H9 (cell line): Measurements from ENCODE around the gene FYN. TPM values are rescaled to one million over a fixed set of nuclear protein-coding genes. Genes with fewer than 3 reads are reported as not detected.

Experiments
- DNase-seq: peaks from one replicate; pipeline ENCODE4 v3.0.0-alpha.2; 2017
- H2AFZ ChIP-seq: one replicate; pipeline ENCODE4 v1.6.1; 2013; ENCODE audit warnings: mild to moderate bottlenecking, low read length, control low read depth, moderate library complexity
- H2AK5ac ChIP-seq: 2 replicates; pipeline ENCODE4 v1.6.1; 2013; ENCODE audit warnings: low read length, control low read depth, mixed read lengths; ENCODE audit not compliant: insufficient read length
- H2BK120ac ChIP-seq: one replicate; pipeline ENCODE4 v1.6.1; 2013; ENCODE audit warnings: low read depth, mild to moderate bottlenecking, low read length, control low read depth, inconsistent platforms; ENCODE audit not compliant: poor library complexity, severe bottlenecking
- H2BK12ac ChIP-seq: 2 replicates; pipeline ENCODE4 v1.6.1; 2013; ENCODE audit warnings: low read length, control low read depth, mixed read lengths, low read depth; ENCODE audit not compliant: insufficient read length
- H2BK15ac ChIP-seq: 2 replicates; pipeline ENCODE4 v1.6.1; 2013; ENCODE audit warnings: low read depth, low read length, control low read depth
- H2BK20ac ChIP-seq: one replicate; pipeline ENCODE4 v1.6.1; 2013; ENCODE audit warnings: low read depth, mild to moderate bottlenecking, low read length, control low read depth, inconsistent platforms; ENCODE audit not compliant: poor library complexity, severe bottlenecking
- H2BK5ac ChIP-seq: 2 replicates; pipeline ENCODE4 v1.6.1; 2013; ENCODE audit warnings: low read length, control low read depth, mixed read lengths; ENCODE audit not compliant: insufficient read length
- H3K14ac ChIP-seq: 2 replicates; pipeline ENCODE4 v1.6.1; 2013; ENCODE audit warnings: low read length, control low read depth; ENCODE audit not compliant: insufficient read depth
- H3K18ac ChIP-seq: 2 replicates; pipeline ENCODE4 v1.6.1; 2013; ENCODE audit warnings: low read depth, mild to moderate bottlenecking, mixed read lengths, low read length, control low read depth; ENCODE audit not compliant: insufficient read length
- H3K23ac ChIP-seq: 2 replicates; pipeline ENCODE4 v1.6.1; 2013; ENCODE audit warnings: low read length, control low read depth, mixed read lengths, low read depth; ENCODE audit not compliant: insufficient read length
- H3K23me2 ChIP-seq: 2 replicates; pipeline ENCODE4 v1.6.1; 2013; ENCODE audit warnings: low read depth, mild to moderate bottlenecking, mixed read lengths, low read length, control low read depth; ENCODE audit not compliant: insufficient read length, poor library complexity, severe bottlenecking
- H3K27ac ChIP-seq: 2 replicates; pipeline ENCODE4 v1.5.1; 2013; ENCODE audit warnings: low read length, control low read depth, mixed read lengths, low read depth; ENCODE audit not compliant: insufficient read length
- H3K27me3 ChIP-seq: 2 replicates; pipeline ENCODE4 v1.6.1; 2013; ENCODE audit warnings: low read length, control low read depth, inconsistent platforms; ENCODE audit not compliant: insufficient read depth
- H3K4ac ChIP-seq: 2 replicates; pipeline ENCODE4 v1.6.1; 2013; ENCODE audit warnings: low read depth, mild to moderate bottlenecking, control low read depth, inconsistent platforms, low read length, moderate library complexity
- H3K4me1 ChIP-seq: 2 replicates; pipeline ENCODE4 v1.6.1; 2013; ENCODE audit warnings: low read length, control low read depth, inconsistent platforms; ENCODE audit not compliant: insufficient read depth
- H3K4me2 ChIP-seq: 2 replicates; pipeline ENCODE4 v1.6.1; 2013; ENCODE audit warnings: low read length, control low read depth, mixed read lengths; ENCODE audit not compliant: insufficient read length, insufficient read depth
- H3K56ac ChIP-seq: 2 replicates; pipeline ENCODE4 v1.6.1; 2013; ENCODE audit warnings: low read depth, mild to moderate bottlenecking, mixed read lengths, low read length, control low read depth; ENCODE audit not compliant: insufficient read length
- H3K79me1 ChIP-seq: 2 replicates; pipeline ENCODE4 v1.6.1; 2013; ENCODE audit warnings: low read depth, mild to moderate bottlenecking, moderate library complexity, low read length, control low read depth, inconsistent platforms; ENCODE audit not compliant: insufficient read depth, poor library complexity, severe bottlenecking
- H3K79me2 ChIP-seq: 2 replicates; pipeline ENCODE4 v1.6.1; 2013; ENCODE audit warnings: low read length, control low read depth, inconsistent platforms; ENCODE audit not compliant: insufficient read depth
- H3K9ac ChIP-seq: 2 replicates; pipeline ENCODE4 v1.6.1; 2013; ENCODE audit warnings: low read length, control low read depth, mixed read lengths; ENCODE audit not compliant: insufficient read length; ENCODE audit errors: extremely low read depth
- H3K9me3 ChIP-seq: one replicate; pipeline ENCODE4 v1.6.1; 2013; ENCODE audit warnings: low read depth, low read length, inconsistent platforms; ENCODE audit not compliant: control insufficient read depth
- H3T11ph ChIP-seq: one replicate; pipeline ENCODE4 v1.6.1; 2013; ENCODE audit warnings: mild to moderate bottlenecking, low read length, control low read depth, inconsistent platforms
- H4K20me1 ChIP-seq: one replicate; pipeline ENCODE4 v1.6.1; 2013; ENCODE audit not compliant: control insufficient read depth, insufficient read length, insufficient read depth
- H4K5ac ChIP-seq: 2 replicates; pipeline ENCODE4 v1.6.1; 2013; ENCODE audit warnings: low read depth, mild to moderate bottlenecking, mixed read lengths, low read length, control low read depth; ENCODE audit not compliant: insufficient read length
- H4K8ac ChIP-seq: replicated peaks from 2 replicates; pipeline ENCODE4 v1.6.1; 2013; ENCODE audit warnings: low read length, control low read depth, mixed read lengths, low read depth; ENCODE audit not compliant: insufficient read length
- H4K91ac ChIP-seq: 2 replicates; pipeline ENCODE4 v1.6.1; 2013; ENCODE audit warnings: low read depth, mild to moderate bottlenecking, moderate library complexity, mixed read lengths, low read length, control low read depth; ENCODE audit not compliant: insufficient read length
- H3K27ac Mint-ChIP-seq, 3 experiments: 2 replicates in 2 of 3; 3 replicates in 1 of 3; pipeline ENCODE4 v1.8.0; 2020 to 2021; ENCODE audit warnings: mixed read lengths in 3 of 3, mild to moderate bottlenecking in 1 of 3, moderate library complexity in 1 of 3
- H3K27me3 Mint-ChIP-seq: 2 replicates; pipeline ENCODE4 v1.8.0; 2021; ENCODE audit warnings: low read depth, mild to moderate bottlenecking, moderate library complexity, mixed read lengths
- H3K36me3 Mint-ChIP-seq, 3 experiments: 2 replicates in 2 of 3; 3 replicates in 1 of 3; pipeline ENCODE4 v1.8.0; 2020 to 2021; ENCODE audit warnings: low read depth in 3 of 3, mixed read lengths in 3 of 3; ENCODE audit not compliant: insufficient read depth in 1 of 3
- H3K4me1 Mint-ChIP-seq, 2 experiments: 2 replicates each; pipeline ENCODE4 v1.8.0; 2020; ENCODE audit warnings: mixed read lengths in 2 of 2
- H3K4me3 Mint-ChIP-seq, 2 experiments: 2 replicates in 1 of 2; 3 replicates in 1 of 2; pipeline ENCODE4 v1.8.0; 2020 to 2021; ENCODE audit warnings: mild to moderate bottlenecking in 2 of 2, mixed read lengths in 2 of 2, moderate library complexity in 1 of 2
- H3K9me3 Mint-ChIP-seq, 2 experiments: 2 replicates in 1 of 2; 3 replicates in 1 of 2; pipeline ENCODE4 v1.8.0; 2020; ENCODE audit warnings: mild to moderate bottlenecking in 2 of 2, mixed read lengths in 2 of 2, moderate library complexity in 1 of 2
- CTCF ChIP-seq: fragments of 200-600 bp; sonication (generic); conservative IDR thresholded peaks from 3 replicates; pipeline ENCODE4 v1.8.0; 2021; ENCODE audit warnings: antibody characterized with exemption, mild to moderate bottlenecking
- WGBS: extraction: QIAGEN DNeasy Blood & Tissue Kit; methylation state at CpG from one replicate; pipeline ENCODE4 v1.1.7; 2013; ENCODE audit warnings: missing lambda C conversion rate, low lambda C conversion rate, mixed read lengths; ENCODE audit not compliant: insufficient read length; ENCODE audit errors: extremely low coverage; 5-methylcytosine and 5-hydroxymethylcytosine counted together
- total RNA-seq: library from RNA; stranded (reverse); gene quantifications from 2 replicates; pipeline ENCODE4 v1.2.1, GENCODE V29; 2021

FYN gene
- total RNA-seq, 1 experiment from 2014 or later: 64.8 TPM

GRCh38 chr6:111757342-111757741 is 115.9 kb downstream of the FYN start:
- H4K5ac ChIP-seq: no peak overlapping the region
- H2AK5ac ChIP-seq: no peak overlapping the region
- H3K9me3 ChIP-seq: no peaks in the 10 kb centered on the region
- peaks cover 0 to 4% (median 1%) of the 10 kb centered on the region in 3 experiments; a peak in 3 of 7 replicates for H3K36me3 Mint-ChIP-seq
- no peak overlapping the region for H3K14ac ChIP-seq
- no peak overlapping the region for H4K8ac ChIP-seq
- no peak overlapping the region for H3K23ac ChIP-seq
- no peak overlapping the region for H3K4me2 ChIP-seq
- H3K79me1 ChIP-seq: no peaks in the 10 kb centered on the region
- H3K27me3 Mint-ChIP-seq: no peaks in the 10 kb centered on the region
- H2BK12ac ChIP-seq: no peak overlapping the region
- peaks cover 14% of the 10 kb centered on the region for H3K4me1 ChIP-seq
- H3K27me3 ChIP-seq: no peaks in the 10 kb centered on the region
- no peak overlapping the region for H4K91ac ChIP-seq
- no peaks in the 10 kb centered on the region for H3K23me2 ChIP-seq
- no peak overlapping the region for H3K4ac ChIP-seq
- H3K27ac Mint-ChIP-seq: no peak overlapping the region
- no peak overlapping the region for H3K18ac ChIP-seq
- H4K20me1 ChIP-seq: no peaks in the 10 kb centered on the region
- H3K79me2 ChIP-seq: peaks cover 2% of the 10 kb centered on the region; the same call in 1 of the 2 replicates
- H3K4me3 Mint-ChIP-seq: no peak overlapping the region
- H2BK20ac ChIP-seq: no peak overlapping the region
- H3K27ac ChIP-seq: no peak overlapping the region
- no peak overlapping the region for H2AFZ ChIP-seq
- no peak overlapping the region for H3K9ac ChIP-seq
- H2BK5ac ChIP-seq: no peak overlapping the region
- no peak overlapping the region for H3T11ph ChIP-seq
- H3K9me3 Mint-ChIP-seq: no peaks in the 10 kb centered on the region
- no peak overlapping the region for H2BK15ac ChIP-seq
- no peak overlapping the region for H3K56ac ChIP-seq
- WGBS: no CpG with 5 or more reads among the region's 1 CpG
- H3K4me1 Mint-ChIP-seq: peaks cover 44 to 45% of the 10 kb centered on the region in 2 experiments
- TF ChIP-seq CTCF: no peak
- no peak for DNase-seq
- H2BK120ac ChIP-seq: no peak overlapping the region
